Aorta (tissue), 5 donors: ENCODE measurements around the gene IL21. TPM values are rescaled to one million over a fixed set of nuclear protein-coding genes. Genes with fewer than 3 reads are reported as not detected.
A peak's percentile ranks its signal among the peaks of the same experiment; 100 is the strongest.
"Not testable (repeated sequence)": the region's sequence is repeated elsewhere in the genome, so short reads cannot be mapped to it uniquely, and the experiment has no call there.

Experiments
- ATAC-seq: fragments of 200-7000 bp; cut with Tn5 transposase; one replicate; pipeline ENCODE4 v1.9.1; 2022; ENCODE audit warnings: moderate library complexity; ENCODE audit not compliant: low FRiP score
- DNase-seq, 2 donors: peaks; one replicate each; pipeline ENCODE4 v3.0.0-alpha.2; 2020
- H3K27ac ChIP-seq, 2 donors: one replicate each; pipeline ENCODE4 v1.5.1; 2013; ENCODE audit warnings: low read length in 2 of 2, mild to moderate bottlenecking in 2 of 2, moderate library complexity in 2 of 2, control low read depth in 1 of 2, inconsistent platforms in 1 of 2, low read depth in 1 of 2
- H3K27me3 ChIP-seq, 2 donors: one replicate each; pipeline ENCODE4 v1.6.1; 2013; ENCODE audit warnings: control low read depth in 1 of 2, low read length in 1 of 2, mild to moderate bottlenecking in 1 of 2, moderate library complexity in 1 of 2; ENCODE audit not compliant: insufficient read depth in 2 of 2, control insufficient read depth in 1 of 2
- H3K36me3 ChIP-seq, 2 donors: one replicate each; pipeline ENCODE4 v1.6.1; 2013; ENCODE audit warnings: control low read depth in 1 of 2, low read length in 1 of 2, mild to moderate bottlenecking in 1 of 2; ENCODE audit not compliant: insufficient read depth in 2 of 2, control insufficient read depth in 1 of 2
- H3K4me1 ChIP-seq, 2 donors: one replicate each; pipeline ENCODE4 v1.6.1; 2013; ENCODE audit warnings: low read length in 2 of 2, control low read depth in 1 of 2, mild to moderate bottlenecking in 1 of 2, moderate library complexity in 1 of 2; ENCODE audit not compliant: insufficient read depth in 2 of 2, control insufficient read depth in 1 of 2
- H3K4me3 ChIP-seq, 2 donors: one replicate each; pipeline ENCODE4 v1.5.1; 2013; ENCODE audit warnings: low read length in 2 of 2, control low read depth in 1 of 2, mild to moderate bottlenecking in 1 of 2
- H3K9me3 ChIP-seq: one replicate; pipeline ENCODE4 v1.6.1; 2013; ENCODE audit warnings: mild to moderate bottlenecking, low read length; ENCODE audit not compliant: control insufficient read depth
- WGBS, 2 donors: extraction: QIAGEN DNeasy Blood & Tissue Kit; methylation state at CpG; one replicate each; pipeline ENCODE4 v1.1.7; 2013; 5-methylcytosine and 5-hydroxymethylcytosine counted together
- intact Hi-C, 2 donors: fragments of 100-400 bp; cut with DNase I; formaldehyde crosslinking; loops; one replicate each; pipeline versions ENCODE4 v1.14.2 to v1.15.0; 2022
- polyA plus RNA-seq, 2 donors: library from polyadenylated mRNA; stranded (reverse); fragments of 200-250 nt; gene quantifications; one replicate each; pipeline ENCODE4 v1.2.3, GENCODE V29; 2013
- total RNA-seq, 2 donors: library from RNA; stranded (reverse); fragmentation: NEBNext Ultra II Directional; extraction: Animal tissue kit (Norgen Biotek cat#: 25700); gene quantifications; one replicate each; pipeline ENCODE4 v1.2.1, GENCODE V29; 2021
- donor health status: healthy with polysubstance abuse.
- donor health status: Bipolar disorder and iron deficiency.
- donor health status: DM: no; HTN: no; CAD: no.
- donor health status: DM: no; HTN: no; CAD: no.
- donor health status: DM: yes; HTN: yes; CAD: no.

The IL21 gene
- total and polyA plus RNA-seq, 4 donors: not detected

- no peaks in the 10 kb centered on the region for H3K27me3 ChIP-seq
- no peak for ATAC-seq
- 73 to 78% methylated on average over 2 of the region's 2 CpGs for WGBS, 2 donors
- peaks cover 3 to 8% of the 10 kb centered on the region in 2 donors for H3K4me1 ChIP-seq
- H3K36me3 ChIP-seq: no peaks in the 10 kb centered on the region
- no peak overlapping the region for H3K4me3 ChIP-seq
- no peaks in the 10 kb centered on the region for H3K9me3 ChIP-seq
- H3K27ac ChIP-seq: no peak overlapping the region
- no peak for DNase-seq
- intact Hi-C loops: loop anchor here in 1 of 2 donors (10.0 kb wide), 1 partner anchor 162 kb away; the partner anchor contains the start of gene FGF2
These were observed 41.8 kb upstream of the IL21 start for GRCh38 chr4:122662701-122663100.

DNA sequence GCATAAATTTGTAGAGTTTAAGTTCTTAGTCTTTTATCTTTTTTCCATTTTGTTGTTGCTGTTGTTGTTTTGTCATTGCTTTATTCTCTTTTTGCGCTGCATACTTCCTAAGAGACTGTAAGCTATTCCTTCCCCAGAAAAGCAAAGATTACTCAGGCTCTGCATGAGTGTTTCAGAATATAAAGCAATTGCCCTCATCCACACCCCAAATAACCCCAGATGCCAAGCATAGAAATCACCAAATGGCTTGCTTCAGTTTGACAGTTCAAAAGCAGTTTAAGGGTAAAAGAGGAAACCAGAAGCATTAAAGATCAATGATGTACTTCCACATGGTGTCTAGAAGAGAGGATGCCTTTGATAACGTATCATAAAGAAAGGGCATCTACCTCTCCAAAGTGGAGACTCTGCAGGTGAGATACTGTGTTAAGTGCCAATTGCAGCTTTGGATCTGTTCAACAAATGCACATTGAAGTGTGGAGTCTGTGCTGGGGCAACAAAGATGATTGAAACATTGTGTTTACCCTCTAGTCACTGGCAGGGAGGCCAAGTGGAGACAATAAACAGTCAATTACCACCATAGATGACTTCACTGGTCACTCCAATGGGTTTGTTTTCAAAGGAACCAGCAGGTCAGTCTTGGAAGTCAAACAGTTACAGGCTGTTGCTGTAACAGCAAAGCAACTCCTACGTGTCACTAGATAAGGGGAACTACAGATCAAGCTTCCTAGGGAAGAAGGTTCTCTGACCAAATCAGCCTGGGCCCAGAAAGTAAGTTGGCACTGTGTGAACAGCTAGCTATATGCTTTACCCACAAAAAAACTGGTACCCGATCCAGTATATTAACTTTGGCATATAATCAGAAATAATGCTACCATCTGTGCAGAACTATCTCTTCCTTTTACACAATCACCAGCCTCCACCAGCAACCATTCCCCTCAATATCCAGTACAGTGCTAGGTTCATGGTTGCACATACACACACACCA lies 40.6 kb upstream of the IL21 start:
- H3K27ac ChIP-seq: no peak overlapping the region

GRCh38 chr4:122658818-122659295 lies 38.0 kb upstream of the IL21 start:
- 42 to 66% methylated on average over 1 of the region's 1 CpG for WGBS, 2 donors
- DNase-seq (no peak), ATAC-seq (no peak)
- intact Hi-C loops: no loop called here
- Histone ChIP-seq H3K9me3 (no peaks in the 10 kb centered on the region), H3K27me3 (no peaks in the 10 kb centered on the region), H3K27ac (no peak overlapping the region), H3K36me3 (no peaks in the 10 kb centered on the region), H3K4me3 (no peak overlapping the region), H3K4me1 (peaks cover 3% of the 10 kb centered on the region in 2 donors)

More for the DNA sequence above, 40.6 kb upstream of the IL21 start:
- intact Hi-C loops: loop anchor here in 1 of 2 donors (10.0 kb wide), 1 partner anchor 163 kb away; the partner anchor contains the start of gene FGF2
- Histone ChIP-seq H3K27me3 (no peaks in the 10 kb centered on the region), H3K36me3 (no peaks in the 10 kb centered on the region), H3K4me3 (no peak overlapping the region), H3K9me3 (no peaks in the 10 kb centered on the region), H3K4me1 (peaks cover 3 to 8% of the 10 kb centered on the region in 2 donors)
- no peak for ATAC-seq
- WGBS, 2 donors: 69 to 73% methylated on average over 4 of the region's 4 CpGs
- no peak for DNase-seq

DNA sequence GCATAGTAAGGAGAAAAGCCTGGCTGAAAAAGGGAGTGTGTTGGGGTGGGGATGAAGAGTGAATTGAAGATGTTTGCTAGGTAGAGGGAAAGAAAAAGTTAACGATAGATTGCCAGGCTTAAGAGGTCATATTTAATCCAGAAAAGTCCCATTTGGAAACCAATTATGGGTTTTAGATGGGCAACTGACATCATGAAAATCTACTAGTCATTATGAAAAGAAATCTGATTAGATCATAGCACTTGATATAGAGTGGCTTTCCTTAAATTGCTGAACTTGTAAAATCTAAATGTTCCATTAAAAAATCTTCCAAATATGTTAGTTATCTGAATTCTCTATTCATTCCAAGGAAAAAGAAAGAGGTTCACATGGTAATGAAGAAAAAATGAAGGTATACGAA lies 37.5 kb upstream of the IL21 start:
- ATAC-seq (no peak), DNase-seq (no peak)
- intact Hi-C loops: no loop called here
- 87 to 91% methylated on average over 2 of the region's 2 CpGs for WGBS, 2 donors
- no peak overlapping the region for H3K27ac ChIP-seq
- H3K4me3 ChIP-seq: no peak overlapping the region
- peaks cover 3% of the 10 kb centered on the region in 2 donors for H3K4me1 ChIP-seq
- no peaks in the 10 kb centered on the region for H3K9me3 ChIP-seq
- H3K36me3 ChIP-seq: no peaks in the 10 kb centered on the region
- H3K27me3 ChIP-seq: no peaks in the 10 kb centered on the region

DNA sequence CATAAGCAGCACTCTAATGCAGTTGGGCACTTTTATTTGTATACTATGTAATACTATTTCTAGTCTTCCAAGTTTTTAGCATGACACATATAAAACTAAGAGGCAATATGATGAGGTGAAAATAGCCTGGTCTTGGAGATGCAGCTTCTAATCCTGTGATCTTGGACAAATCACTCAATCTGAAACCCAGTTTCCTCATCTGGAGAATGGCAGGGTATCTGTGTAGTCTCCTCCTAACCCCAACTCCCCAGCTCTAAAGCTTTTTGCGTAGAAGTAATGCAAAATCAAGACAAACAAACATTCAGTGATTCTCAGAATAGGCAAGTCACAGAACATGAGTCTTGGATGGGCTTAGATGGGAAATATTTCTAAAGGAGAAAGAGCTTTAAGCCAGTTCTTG lies 36.7 kb upstream of the IL21 start:
- no peaks in the 10 kb centered on the region for H3K36me3 ChIP-seq
- ATAC-seq (no peak), DNase-seq (no peak)
- no peaks in the 10 kb centered on the region for H3K9me3 ChIP-seq
- H3K4me1 ChIP-seq: peaks cover 3% of the 10 kb centered on the region in 2 donors
- H3K27ac ChIP-seq: no peak overlapping the region
- H3K4me3 ChIP-seq: no peak overlapping the region
- WGBS, 2 donors: 90 to 92% methylated on average over 1 of the region's 1 CpG
- H3K27me3 ChIP-seq: no peaks in the 10 kb centered on the region
- intact Hi-C loops: no loop called here

DNA sequence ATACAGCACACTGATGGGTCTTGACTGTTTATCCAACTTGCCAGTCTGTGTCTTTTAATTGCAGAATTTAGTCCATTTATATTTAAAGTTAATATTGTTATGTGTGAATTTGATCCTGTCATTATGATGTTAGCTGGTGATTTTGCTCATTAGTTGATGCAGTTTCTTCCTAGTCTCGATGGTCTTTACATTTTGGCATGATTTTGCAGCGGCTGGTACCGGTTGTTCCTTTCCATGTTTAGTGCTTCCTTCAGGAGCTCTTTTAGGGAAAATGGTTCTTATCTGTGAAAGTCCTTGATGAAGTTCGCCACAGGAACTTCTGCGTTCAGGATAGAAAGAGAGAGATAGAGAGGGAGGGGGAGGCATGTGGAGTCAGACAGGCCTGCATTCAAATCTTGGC lies 35.7 kb upstream of the IL21 start:
- H3K4me1 ChIP-seq, H3K36me3 ChIP-seq, ATAC-seq, intact Hi-C loops, H3K9me3 ChIP-seq, H3K4me3 ChIP-seq, H3K27me3 ChIP-seq, DNase-seq, H3K27ac ChIP-seq: not testable (repeated sequence)
- 87 to 93% methylated on average over 4 of the region's 5 CpGs for WGBS, 2 donors

DNA sequence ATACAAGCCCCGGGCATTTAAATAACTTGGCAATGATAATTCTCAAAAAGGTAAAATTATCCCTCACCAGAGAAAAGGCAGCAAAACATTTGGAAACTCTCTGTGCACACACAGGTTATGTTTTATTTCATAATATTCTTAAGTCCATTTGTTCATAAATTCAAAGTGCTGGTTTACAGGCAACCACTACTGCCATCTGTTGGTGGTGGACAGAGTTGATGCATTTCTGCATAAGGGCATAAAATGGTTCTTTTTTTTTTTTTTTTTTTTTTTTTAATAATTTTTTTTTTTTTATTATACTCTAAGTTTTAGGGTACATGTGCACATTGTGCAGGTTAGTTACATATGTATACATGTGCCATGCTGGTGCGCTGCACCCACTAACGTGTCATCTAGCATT lies 31.5 kb upstream of the IL21 start:
- Histone ChIP-seq H3K9me3 (no peaks in the 10 kb centered on the region), H3K4me3 (no peak overlapping the region), H3K4me1 (no peaks in the 10 kb centered on the region), H3K36me3 (no peaks in the 10 kb centered on the region), H3K27me3 (no peaks in the 10 kb centered on the region), H3K27ac (no peak overlapping the region)
- ATAC-seq (no peak), DNase-seq (peak in 1 of 2 donors; percentile 47)
- intact Hi-C loops: no loop called here
- WGBS, 2 donors: 84 to 85% methylated on average over 1 of the region's 3 CpGs

DNA sequence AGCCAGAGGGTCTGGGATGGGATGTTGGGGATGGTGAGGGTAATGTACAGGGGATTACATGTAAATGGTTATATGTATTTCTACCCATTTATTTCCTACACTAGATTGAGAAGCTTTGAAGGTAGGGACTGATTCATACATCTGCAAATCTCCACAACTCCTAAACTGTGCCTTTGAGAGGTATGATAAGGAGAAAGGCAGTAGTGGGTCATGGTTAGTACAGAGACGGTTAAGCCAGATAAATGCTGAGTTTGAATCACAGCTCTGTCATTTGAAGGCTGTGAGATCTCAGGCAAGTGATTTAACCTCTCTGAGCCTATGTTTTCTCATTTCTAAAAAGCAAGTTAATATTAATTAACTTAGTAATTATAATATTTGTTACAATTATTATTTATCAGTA lies 29.3 kb upstream of the IL21 start:
- ATAC-seq (no peak), DNase-seq (no peak)
- H3K4me1 ChIP-seq: no peaks in the 10 kb centered on the region
- 79 to 85% methylated on average over 1 of the region's 1 CpG for WGBS, 2 donors
- intact Hi-C loops: no loop called here
- no peaks in the 10 kb centered on the region for H3K36me3 ChIP-seq
- H3K27ac ChIP-seq: no peak overlapping the region
- H3K27me3 ChIP-seq: no peaks in the 10 kb centered on the region
- no peak overlapping the region for H3K4me3 ChIP-seq
- H3K9me3 ChIP-seq: no peaks in the 10 kb centered on the region

DNA sequence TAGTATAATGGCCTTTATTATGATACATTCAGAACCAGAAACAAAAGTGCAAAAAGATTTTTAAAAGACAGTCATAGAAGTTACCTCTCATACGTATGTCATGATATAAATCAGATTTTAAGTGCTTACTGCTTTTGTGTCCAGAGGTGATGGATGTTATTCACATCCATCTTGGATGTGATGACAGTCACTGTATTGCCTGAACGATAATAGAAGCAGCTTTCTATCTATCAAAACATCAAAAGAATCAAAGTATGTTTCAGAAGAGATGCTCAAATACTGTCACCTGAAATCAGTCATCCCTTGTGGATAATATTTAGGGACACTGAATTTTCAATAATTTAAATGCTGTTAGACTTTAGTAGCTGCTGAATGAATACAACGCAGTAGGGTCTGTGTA lies 26.8 kb upstream of the IL21 start:
- no peaks in the 10 kb centered on the region for H3K9me3 ChIP-seq
- no peaks in the 10 kb centered on the region for H3K27me3 ChIP-seq
- WGBS, 2 donors: 49 to 50% methylated on average over 3 of the region's 3 CpGs
- H3K36me3 ChIP-seq: no peaks in the 10 kb centered on the region
- DNase-seq (no peak), ATAC-seq (no peak)
- intact Hi-C loops: no loop called here
- H3K27ac ChIP-seq: no peak overlapping the region
- H3K4me1 ChIP-seq: no peaks in the 10 kb centered on the region
- no peak overlapping the region for H3K4me3 ChIP-seq
